ENCODE data around the gene TMEM203. TPM values are rescaled to one million over a fixed set of nuclear protein-coding genes. Genes with fewer than 3 reads are reported as not detected.

TMEM203 gene
- total RNA-seq, 2 donors from 2014 or later: 32.9 to 34.5 TPM

DNA sequence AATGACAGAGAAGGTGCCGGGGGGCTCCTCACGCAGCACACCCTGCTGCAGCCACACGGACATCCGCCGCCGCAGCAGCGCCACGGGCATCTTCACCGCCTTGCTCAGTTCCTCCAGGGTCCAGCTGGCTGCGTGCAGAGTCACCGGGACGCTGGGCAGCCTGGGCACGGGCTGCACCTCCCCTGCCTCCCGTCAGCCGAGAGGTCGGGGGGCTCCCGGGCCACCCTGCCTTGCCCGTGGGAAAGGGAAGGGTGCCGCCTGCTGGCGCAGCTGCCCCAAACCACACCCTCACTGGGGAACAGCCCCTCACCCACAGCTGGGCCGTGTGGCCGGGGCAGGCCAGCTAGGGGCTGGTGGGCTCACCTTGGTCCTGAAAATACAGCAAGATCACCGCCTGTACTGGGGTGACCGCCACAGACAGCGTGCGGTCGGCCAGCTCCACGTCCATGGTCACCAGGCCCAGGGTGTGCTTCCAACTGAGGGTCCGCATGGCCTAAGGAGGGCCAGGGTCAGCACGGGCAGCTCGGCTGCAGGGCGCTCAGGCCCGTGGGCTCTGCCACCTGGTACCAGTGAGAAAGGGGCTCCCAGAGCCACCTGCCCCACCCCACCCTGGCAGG lies 30.0 kb downstream of the TMEM203 start:
- intact Hi-C loops (cut with DNase I): no loop called here
- no peak for ATAC-seq
- no peak for DNase-seq

DNA sequence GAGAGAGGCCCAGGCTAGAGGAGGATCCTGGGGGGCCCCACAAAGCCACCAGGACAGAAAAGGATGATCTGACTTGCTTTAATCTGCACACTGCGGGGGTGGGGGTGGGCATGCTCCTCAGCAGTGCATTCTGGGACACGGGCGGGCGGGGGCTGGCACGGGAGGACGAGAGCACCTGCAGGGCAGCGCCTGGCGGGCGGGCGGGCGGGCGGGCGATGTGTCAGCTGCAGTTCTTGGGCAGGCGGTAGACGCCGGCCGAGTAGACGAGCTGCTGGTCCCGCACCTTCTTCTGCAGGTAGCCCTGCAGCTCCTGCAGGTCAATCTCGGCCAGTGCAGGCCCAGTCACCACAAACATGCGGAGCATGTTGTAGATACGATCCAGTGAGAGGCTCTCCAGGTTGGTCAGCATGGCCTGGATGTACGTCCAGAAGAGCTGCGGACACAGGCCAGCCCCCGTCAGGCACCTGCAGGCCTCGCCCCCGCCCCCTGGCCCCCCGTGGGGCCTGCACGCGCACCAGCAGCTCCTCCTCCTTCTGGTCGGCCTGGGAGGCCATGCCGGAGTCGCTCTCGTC lies 30.6 kb downstream of the TMEM203 start:
- intact Hi-C loops (cut with DNase I): no loop called here
- ATAC-seq: no peak
- DNase-seq: no peak

DNA sequence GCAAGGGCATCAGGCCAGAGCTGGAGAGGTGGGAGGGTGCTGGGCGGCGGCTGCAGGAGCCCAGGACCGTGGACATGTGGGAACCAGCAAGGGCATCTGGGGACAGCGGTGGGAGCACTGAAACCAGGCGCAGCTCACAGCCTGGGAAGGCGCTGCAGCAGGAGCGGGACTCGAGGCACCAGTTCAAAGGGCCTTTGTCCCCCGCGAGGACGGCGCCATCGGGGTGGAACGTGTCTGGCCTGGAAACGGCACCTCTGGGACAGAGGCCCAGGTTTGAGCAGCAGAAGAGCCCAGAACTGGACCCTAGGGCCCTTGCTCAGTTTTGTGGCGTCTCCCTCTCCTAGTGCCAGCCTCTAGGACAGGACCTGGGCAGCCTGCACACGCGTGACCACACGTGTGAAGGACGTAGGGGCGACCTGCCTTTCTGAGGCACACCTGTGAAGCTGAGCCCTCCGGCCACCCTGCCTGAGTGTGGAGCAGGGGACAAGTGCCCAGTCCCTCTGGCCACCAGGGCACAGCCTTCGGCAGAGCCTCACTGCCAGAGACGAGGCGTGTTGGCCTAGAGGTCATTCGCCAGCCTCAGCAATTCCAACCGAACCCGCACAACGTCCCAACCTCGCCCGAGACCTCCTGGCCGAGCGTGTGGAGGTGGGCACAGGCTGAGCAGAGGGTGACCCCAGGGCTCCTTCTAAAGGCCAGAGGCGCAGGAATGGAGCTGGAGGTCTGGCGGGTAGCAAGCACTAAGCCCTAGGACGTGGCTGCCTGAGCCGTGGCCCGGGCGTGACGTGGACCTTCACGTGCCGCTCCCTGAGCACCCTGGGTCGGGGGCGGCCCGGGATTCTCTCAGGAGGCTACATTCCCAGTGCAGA lies 31.4 kb downstream of the TMEM203 start:
- DNase-seq (no peak), ATAC-seq (no peak)
- intact Hi-C loops (cut with DNase I): no loop called here

DNA sequence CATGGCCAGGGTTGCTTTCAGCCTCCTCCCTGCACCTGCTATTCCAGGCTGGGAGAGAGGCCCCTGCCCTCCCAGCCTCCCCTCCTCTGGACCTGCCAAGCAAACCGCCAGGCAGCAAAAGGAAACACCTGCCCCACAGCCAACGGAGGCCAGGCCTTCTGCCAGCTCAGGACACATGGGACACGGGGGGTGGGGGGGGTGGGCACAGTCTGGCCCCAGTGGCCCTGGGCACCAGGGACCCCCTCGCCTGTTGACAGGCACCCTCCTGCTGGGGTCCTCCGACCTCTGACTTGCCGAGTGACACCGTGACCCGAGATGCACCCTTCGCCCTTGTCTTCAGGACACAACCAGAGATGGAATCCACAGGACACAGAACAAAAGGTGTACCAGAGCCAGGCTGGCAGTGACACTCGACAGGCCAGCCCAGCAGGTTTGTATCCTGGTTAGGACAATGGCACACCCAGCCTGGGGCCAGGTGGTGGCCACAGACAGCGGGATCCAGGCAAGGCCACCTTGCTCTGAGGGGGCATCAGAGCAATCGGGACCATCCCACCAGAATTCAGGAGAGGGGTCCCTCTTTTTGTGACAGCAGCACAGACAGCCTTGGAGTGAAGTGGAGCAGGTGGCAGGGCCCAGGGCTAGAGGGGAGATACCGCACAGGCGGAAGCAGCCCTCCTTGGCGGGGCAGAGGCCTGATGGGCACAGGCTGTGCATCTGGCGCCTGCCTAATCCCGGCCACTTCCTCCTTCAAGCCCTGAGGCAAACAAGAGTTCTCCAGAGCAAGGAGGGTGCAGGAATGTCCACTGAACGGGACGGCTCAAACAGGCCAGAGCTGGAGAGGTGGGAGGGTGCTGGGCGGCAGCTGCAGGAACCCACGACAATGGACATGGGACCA lies 32.3 kb downstream of the TMEM203 start:
- intact Hi-C loops (cut with DNase I): no loop called here
- DNase-seq: no peak
- no peak for ATAC-seq

DNA sequence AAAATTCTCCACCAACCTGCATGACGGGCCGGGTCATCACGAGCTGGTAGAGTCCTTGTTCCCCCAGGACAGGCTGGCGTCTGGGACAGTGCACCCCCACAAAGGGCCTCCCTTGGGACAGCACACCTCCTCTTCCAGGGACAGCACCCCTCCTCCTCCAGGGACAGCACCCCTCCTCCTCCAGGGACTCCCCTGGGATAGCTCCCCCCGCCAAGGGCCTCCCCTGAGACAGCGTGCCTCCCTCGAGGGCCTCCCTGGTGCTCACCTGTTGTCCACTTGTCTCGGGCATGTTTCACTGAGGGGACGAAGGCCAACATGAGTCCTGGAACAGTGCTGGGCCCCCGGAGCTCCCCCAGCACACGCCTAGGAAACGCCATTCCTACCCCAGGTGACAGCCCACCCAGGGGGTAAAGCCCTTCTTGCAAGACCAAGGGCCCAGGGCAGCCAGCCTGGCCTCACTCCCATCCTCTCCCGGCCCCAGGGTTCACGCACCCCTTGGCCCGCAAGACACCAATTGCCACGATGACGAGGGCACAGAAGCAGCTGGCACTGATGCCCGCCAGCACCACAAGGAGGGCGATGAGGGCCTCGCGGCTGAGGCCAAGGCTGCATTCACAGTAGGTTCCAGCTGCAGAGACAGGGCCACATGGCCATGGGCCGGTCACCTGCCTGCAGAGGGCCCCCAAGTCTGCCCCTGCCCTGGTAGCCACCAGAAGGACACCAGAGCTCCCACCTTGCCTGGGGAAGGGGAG lies 34.1 kb downstream of the TMEM203 start:
- ATAC-seq: no peak
- DNase-seq: no peak
- intact Hi-C loops (cut with DNase I): no loop called here

DNA sequence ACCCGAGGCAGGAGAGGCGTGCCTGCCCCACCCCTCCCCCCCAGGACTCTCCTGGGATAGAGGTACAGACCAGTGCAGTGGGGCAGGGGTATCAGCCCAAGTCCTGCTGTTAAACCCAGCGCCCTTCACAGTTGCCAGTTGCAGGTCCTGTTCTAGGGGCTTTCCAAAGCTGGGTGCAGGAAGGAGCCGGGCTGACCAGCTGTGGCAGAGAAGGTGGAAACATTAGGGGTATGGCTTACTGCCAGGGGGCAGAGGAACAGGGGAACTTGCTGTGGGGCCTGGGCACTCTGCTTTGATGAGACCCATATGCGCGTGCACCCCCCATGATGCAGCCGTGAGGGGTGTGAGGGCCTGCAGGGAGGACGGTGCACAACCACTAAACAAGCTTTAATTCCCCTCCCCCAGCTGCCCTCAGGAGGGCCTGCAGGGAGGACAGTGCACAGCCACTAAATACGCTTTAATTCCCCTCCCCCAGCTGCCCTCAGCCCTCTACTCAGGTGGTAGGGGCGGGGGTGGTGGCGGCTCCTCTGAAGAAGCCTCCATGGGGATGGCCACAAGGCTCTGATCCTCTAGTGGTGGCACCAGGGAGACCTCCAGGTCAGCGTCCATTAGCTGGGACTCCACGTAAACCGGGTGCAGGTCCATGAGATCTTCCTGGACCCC lies 34.8 kb downstream of the TMEM203 start:
- intact Hi-C loops (cut with DNase I): no loop called here
- DNase-seq (no peak), ATAC-seq (no peak)

DNA sequence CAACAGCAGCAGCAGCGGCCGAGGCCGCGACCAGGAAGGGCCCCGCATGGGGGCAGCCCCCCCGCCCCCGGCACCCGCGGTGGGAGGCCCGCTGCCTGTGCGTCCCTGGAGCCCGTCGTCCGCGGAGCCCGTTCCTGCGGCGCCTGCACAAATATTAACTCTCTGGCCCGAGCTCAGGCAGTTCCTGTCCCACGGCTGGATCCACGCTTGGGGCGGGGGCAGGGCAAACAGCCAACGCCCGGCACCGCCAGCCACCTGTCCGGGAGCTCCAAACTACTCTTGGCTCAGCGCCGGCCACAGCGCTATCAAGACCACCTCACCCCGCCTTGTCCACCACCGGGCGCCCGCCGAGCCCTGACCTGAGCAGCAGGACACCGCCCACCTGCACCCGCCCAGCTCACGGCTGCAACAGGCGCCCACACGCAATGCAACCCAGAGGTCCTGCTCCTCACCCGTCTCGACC lies 35.5 kb downstream of the TMEM203 start, which contains the start of gene LRRC26:
LRRC26 (minus strand) TSS at position 156 of the 463 bp plus-strand sequence; CDS start at position 48, 108 bp downstream.
- intact Hi-C loops (cut with DNase I): no loop called here
- ATAC-seq (no peak), DNase-seq (no peak)

DNA sequence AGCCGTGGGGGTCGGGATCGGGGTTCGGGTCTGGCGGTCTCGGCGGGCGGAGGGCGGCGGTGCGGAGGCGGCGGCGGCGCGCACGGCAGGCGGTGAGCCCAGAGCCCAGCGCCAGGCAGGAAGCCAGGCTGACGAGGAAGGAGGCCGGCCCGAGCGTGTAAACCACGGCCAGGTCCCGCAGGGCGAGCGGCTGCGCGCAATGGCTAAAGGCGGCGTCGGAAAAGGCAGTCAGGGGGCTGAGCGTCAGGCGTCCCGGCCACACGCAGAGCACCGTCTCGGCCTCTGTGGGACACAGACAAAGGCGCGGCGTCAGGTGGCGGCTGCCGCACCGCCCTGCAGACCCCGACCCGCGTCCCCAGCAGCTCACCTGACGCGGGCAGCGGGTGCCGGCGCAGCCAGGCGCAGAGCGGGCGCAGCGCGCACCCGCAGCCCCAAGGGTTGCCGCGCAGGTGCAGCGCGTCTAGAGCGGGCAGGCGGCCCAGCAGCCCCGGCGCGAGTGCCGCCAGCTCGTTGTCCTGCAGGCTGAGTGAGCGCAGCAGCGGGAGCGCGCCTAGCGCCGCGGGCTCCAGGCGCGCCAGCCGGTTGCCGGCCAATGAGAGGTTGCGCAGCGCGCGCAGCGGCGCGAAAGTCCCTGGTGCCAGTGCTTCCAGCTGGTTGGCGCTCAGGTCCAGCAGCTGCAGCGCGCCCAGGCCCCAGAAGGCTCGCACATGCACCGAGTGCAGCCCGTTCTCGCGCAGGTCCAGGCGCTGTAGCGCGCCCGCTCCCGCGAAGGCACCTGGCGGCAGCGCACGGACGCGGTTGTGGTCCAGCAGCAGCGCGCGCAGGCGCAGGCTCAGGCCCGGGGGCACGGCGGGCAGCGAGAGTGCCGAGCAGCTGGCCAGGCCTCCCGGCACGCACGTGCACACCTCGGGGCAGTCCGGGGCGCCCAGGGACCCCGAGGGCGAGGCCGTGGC lies 36.3 kb downstream of the TMEM203 start:
- peak; percentile 35 to 63 for ATAC-seq
- no peak for DNase-seq
- intact Hi-C loops (cut with DNase I): no loop called here

DNA sequence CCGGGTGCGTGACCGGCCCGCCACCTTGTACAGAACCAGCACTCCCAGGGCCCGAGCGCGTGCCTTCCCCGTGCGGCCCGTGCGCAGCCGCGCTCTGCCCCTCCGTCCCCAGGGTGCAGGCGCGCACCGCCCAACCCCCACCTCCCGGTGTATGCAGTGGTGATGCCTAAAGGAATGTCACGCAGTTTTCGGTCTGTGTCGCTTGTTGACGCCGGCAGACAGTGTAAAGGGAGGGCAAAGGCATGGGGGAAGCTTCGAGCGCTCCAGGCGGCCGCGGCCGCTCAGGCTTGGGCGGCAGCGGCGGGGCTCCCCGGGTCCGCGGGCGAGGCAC lies 36.9 kb downstream of the TMEM203 start:
- no peak for DNase-seq
- peak; percentile 5 to 35 for ATAC-seq
- intact Hi-C loops (cut with DNase I): no loop called here

DNA sequence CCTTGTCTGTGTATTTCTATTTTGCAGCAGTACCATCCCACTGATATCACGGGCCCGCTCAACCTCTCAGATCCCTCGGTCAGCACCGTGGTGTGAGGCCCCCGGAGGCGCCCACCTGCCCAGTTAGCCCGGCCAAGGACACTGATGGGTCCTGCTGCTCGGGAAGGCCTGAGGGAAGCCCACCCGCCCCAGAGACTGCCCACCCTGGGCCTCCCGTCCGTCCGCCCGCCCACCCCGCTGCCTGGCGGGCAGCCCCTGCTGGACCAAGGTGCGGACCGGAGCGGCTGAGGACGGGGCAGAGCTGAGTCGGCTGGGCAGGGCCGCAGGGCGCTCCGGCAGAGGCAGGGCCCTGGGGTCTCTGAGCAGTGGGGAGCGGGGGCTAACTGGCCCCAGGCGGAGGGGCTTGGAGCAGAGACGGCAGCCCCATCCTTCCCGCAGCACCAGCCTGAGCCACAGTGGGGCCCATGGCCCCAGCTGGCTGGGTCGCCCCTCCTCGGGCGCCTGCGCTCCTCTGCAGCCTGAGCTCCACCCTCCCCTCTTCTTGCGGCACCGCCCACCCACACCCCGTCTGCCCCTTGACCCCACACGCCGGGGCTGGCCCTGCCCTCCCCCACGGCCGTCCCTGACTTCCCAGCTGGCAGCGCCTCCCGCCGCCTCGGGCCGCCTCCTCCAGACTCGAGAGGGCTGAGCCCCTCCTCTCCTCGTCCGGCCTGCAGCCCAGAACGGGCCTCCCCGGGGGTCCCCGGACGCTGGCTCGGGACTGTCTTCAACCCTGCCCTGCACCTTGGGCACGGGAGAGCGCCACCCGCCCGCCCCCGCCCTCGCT lies 37.5 kb downstream of the TMEM203 start:
- ATAC-seq: peak; percentile 30 to 36
- DNase-seq: peak; percentile 50
- intact Hi-C loops (cut with DNase I): no loop called here

DNA sequence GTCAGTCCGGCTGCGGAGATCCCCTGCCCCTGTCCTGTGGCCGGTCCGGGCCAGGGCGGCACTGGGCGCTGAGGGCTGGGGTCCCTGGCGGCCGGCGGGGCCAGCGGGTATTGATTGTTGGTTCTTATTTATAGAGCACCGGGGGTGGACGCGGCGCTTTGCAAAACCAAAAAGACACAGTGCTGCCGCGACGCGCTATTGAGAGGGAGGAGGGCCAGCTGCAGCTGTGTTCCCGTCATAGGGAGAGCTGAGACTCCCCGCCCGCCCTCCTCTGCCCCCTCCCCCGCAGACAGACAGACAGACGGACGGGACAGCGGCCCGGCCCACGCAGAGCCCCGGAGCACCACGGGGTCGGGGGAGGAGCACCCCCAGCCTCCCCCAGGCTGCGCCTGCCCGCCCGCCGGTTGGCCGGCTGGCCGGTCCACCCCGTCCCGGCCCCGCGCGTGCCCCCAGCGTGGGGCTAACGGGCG lies 38.1 kb downstream of the TMEM203 start:
- intact Hi-C loops (cut with DNase I): no loop called here
- DNase-seq (no peak), ATAC-seq (no peak)

DNA sequence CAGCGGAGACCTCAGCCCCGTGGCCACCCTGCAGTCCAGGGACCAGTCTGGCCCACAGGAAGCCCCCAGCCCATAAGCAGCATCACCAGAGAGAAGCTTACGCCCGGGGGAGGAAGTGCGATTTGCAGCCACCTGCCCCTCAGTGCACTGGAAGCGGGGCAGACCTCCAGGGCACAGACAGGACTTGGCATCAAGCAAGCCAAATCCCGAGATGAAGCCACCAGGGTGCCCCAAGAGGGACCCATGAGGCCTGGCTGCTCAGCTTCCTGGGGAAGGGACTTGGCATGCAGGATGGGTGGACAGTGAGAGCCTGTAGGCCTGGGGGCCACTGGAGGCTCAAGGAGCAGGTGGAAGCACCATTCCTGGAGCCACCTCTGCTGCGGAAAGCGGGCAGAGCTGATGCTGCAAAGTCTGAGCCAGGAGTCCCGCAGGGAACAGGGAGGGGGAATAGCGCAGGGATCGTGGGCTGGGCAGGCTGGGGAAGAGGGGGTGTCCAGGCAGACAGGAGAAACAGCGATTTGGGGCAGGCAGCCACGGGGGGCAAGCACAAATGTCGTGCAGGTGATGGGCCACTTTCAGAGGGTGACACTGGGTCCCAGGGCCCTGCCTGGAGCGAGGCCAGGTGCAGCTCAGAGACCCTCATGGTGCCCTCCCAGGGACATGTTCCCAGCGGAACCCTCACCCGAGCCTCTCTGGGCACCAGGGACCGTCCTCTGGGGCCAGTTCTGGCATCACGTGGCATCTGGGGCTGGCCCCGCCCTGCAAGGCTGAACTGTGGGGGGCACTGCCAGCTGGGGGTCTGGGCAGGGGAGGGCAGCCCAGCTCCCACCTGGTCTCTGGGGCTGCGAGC lies 38.8 kb downstream of the TMEM203 start:
- ATAC-seq: no peak
- intact Hi-C loops (cut with DNase I): no loop called here
- DNase-seq: no peak

DNA sequence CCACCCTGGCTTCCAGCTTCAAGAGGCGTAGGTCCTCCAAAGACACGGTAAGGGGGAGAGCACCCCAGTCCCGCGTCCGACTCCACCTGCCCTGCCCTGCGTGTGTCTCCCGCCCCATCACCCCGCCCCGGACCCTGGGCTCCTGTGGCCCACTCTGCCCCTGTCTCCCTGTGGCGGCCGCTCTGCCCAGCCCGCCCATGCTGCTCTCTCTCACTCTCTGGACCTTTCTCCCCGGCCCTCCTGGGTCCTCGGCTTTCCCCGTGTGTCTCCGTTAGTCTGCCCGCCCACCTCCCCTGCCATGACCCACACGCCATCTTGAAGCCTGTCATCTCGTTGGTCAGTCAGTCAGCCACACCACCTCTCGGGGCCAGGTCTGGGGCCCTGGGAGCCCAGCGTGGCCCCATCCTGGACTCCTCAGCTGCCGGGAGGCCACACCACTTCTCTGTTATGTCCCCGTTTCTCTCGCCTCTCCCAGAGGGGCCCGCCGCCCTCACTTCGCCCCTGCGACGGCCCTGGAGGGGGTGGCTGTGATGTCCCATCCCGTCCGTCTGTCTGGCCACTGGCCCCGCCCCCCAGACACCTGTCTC lies 40.1 kb downstream of the TMEM203 start:
- ATAC-seq (no peak), DNase-seq (no peak)
- intact Hi-C loops (cut with DNase I): no loop called here

DNA sequence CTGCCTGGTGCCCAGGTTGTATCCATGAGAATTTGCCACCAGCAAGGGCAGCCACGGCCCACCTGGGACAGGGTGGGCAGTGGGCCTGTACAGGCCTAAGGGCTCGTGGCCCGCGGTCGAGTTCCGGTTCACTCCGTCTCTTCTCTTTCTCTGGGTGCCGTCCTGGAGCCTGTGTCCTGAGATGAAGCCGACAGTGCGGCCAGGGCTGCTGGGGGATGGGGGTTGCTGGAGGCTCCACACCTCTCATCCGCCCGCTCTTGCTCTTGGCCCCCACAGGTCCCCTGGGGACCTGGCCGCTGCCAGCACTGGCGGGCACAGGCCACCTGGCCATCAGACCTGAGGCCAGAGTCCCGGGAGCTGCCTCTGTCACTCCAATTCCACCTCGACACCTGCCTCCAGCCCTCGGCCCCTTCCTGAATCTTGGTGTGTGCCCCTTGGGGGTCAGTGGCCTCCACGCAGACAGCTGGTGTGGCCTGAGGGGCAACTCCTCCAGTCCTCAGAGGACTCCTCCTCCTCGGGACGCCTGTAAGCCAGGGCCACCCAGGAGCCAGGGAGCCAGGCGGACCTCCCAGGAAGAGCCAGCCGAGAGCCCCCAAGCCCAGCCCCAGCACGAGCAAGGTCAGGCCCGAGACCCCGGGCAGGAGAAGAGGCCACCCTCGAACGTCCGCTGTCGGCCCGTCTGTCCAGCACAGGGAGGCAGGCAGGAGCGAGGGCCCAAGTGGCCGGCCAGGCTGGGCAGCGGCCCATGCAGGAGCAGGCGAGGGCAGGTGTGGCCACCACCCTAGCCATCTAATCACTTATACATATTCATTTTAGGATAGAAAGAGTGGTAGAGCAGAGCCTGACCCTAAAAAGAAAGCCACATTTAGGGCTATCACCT lies 40.8 kb downstream of the TMEM203 start:
- ATAC-seq: no peak

More for the DNA sequence above, 40.8 kb downstream of the TMEM203 start:
- intact Hi-C loops (cut with DNase I): no loop called here
- DNase-seq: no peak

All from left cardiac atrium (tissue), 4 donors.